Neural progenitor cell (in vitro differentiated cells): Measurements from ENCODE around the gene NHLRC4.

Experiments
- CTCF ChIP-seq: fragments of 200-600 bp; sonication (generic); IDR thresholded peaks from 2 replicates; pipeline ENCODE4 v1.5.1; 2017; ENCODE audit warnings: antibody characterized with exemption, mild to moderate bottlenecking
- EZH2 ChIP-seq: fragments of 200-600 bp; sonication (generic); IDR thresholded peaks from 2 replicates; pipeline ENCODE4 v1.6.1; 2017; ENCODE audit warnings: antibody characterized with exemption, mild to moderate bottlenecking, moderate library complexity
- EZH2phosphoT487 ChIP-seq: fragments of 200-600 bp; sonication (generic); IDR thresholded peaks from 2 replicates; pipeline ENCODE4 v1.6.1; 2017; ENCODE audit warnings: antibody characterized with exemption

GRCh38 chr16:586645-587590 lies 20.1 kb downstream of the NHLRC4 start:
- TF ChIP-seq CTCF: no peak
- TF ChIP-seq EZH2: no peak
- TF ChIP-seq EZH2phosphoT487: no peak
